ENCODE data around the gene CPA3. TPM values are rescaled to one million over a fixed set of nuclear protein-coding genes. Genes with fewer than 3 reads are reported as not detected.

Gene CPA3
- total and polyA plus RNA-seq, 2 experiments from 2014 or later: not detected

- H3K9me2 ChIP-seq (ENCODE audit: insufficient read depth): no peaks in the 10 kb centered on the region
- H3K27ac ChIP-seq: no peak overlapping the region
- no peak for DNase-seq
- no peaks in the 10 kb centered on the region for H3K4me1 ChIP-seq (ENCODE audit: insufficient read depth)
- H3F3A ChIP-seq (ENCODE audit: insufficient read depth): no peaks in the 10 kb centered on the region
- no peak overlapping the region for H3K4me3 ChIP-seq
- 96 to 97% methylated on average over 9 of the region's 9 CpGs for WGBS, 2 experiments (ENCODE audit: low coverage in 1 of 2, low lambda C conversion rate in 2 of 2, missing lambda C conversion rate in 2 of 2)
- H3K27me3 ChIP-seq (replicated peaks; ENCODE audit: insufficient read depth): no peaks in the 10 kb centered on the region
- H3K36me3 ChIP-seq (ENCODE audit: low read depth): no peaks in the 10 kb centered on the region
- no peaks in the 10 kb centered on the region for H3K79me2 ChIP-seq (ENCODE audit: insufficient read depth)
- H3K4me2 ChIP-seq (ENCODE audit: unreplicated experiment): no peak overlapping the region
- H3K9ac ChIP-seq: no peak overlapping the region
- in situ Hi-C loops (cut with MboI): no loop called here
- no peak overlapping the region for H2AFZ ChIP-seq
- TF ChIP-seq EZH2phosphoT487 (IDR thresholded peaks at IDR 0.05; ENCODE audit: insufficient read depth, low read depth) (no peak), EZH2 (IDR thresholded peaks at IDR 0.05; ENCODE audit: insufficient read depth, poor library complexity, severe bottlenecking) (no peak)
- no peaks in the 10 kb centered on the region for H3K9me3 ChIP-seq (ENCODE audit: low read depth)
- H4K20me1 ChIP-seq (ENCODE audit: insufficient read depth): no peaks in the 10 kb centered on the region
These were observed 8.3 kb downstream of the CPA3 start for GRCh38 chr3:148873270-148873927.

- Histone ChIP-seq H3K36me3 (ENCODE audit: low read depth) (no peaks in the 10 kb centered on the region), H3K4me2 (ENCODE audit: unreplicated experiment) (no peak overlapping the region), H4K20me1 (ENCODE audit: insufficient read depth) (no peaks in the 10 kb centered on the region), H3K4me1 (ENCODE audit: insufficient read depth) (no peaks in the 10 kb centered on the region), H3K4me3 (no peak overlapping the region), H3K9me2 (ENCODE audit: insufficient read depth) (no peaks in the 10 kb centered on the region), H3K79me2 (ENCODE audit: insufficient read depth) (no peaks in the 10 kb centered on the region), H3K27ac (no peak overlapping the region), H3K9ac (no peak overlapping the region), H3F3A (ENCODE audit: insufficient read depth) (no peaks in the 10 kb centered on the region), H2AFZ (no peak overlapping the region), H3K27me3 (replicated peaks; ENCODE audit: insufficient read depth) (no peaks in the 10 kb centered on the region), H3K9me3 (ENCODE audit: low read depth) (no peaks in the 10 kb centered on the region)
- in situ Hi-C loops (cut with MboI): no loop called here
- DNase-seq: no peak
- WGBS, 2 experiments (ENCODE audit: low coverage in 1 of 2, low lambda C conversion rate in 2 of 2, missing lambda C conversion rate in 2 of 2): 81 to 88% methylated on average over 1 of the region's 1 CpG
- TF ChIP-seq EZH2 (IDR thresholded peaks at IDR 0.05; ENCODE audit: insufficient read depth, poor library complexity, severe bottlenecking): no peak
- no peak for TF ChIP-seq EZH2phosphoT487 (IDR thresholded peaks at IDR 0.05; ENCODE audit: insufficient read depth, low read depth)
These were observed 8.9 kb downstream of the CPA3 start for GRCh38 chr3:148873977-148874376.

GRCh38 chr3:148878095-148878494 is 13.0 kb downstream of the CPA3 start:
- H3K9ac ChIP-seq: no peak overlapping the region
- no peaks in the 10 kb centered on the region for H3K36me3 ChIP-seq (ENCODE audit: low read depth)
- H4K20me1 ChIP-seq (ENCODE audit: insufficient read depth): no peaks in the 10 kb centered on the region
- no peaks in the 10 kb centered on the region for H3K79me2 ChIP-seq (ENCODE audit: insufficient read depth)
- in situ Hi-C loops (cut with MboI): no loop called here
- H3F3A ChIP-seq (ENCODE audit: insufficient read depth): no peaks in the 10 kb centered on the region
- H3K27me3 ChIP-seq (replicated peaks; ENCODE audit: insufficient read depth): no peaks in the 10 kb centered on the region
- H3K4me2 ChIP-seq (ENCODE audit: unreplicated experiment): no peak overlapping the region
- TF ChIP-seq EZH2 (IDR thresholded peaks at IDR 0.05; ENCODE audit: insufficient read depth, poor library complexity, severe bottlenecking) (no peak), EZH2phosphoT487 (IDR thresholded peaks at IDR 0.05; ENCODE audit: insufficient read depth, low read depth) (no peak)
- no peak overlapping the region for H3K27ac ChIP-seq
- no peaks in the 10 kb centered on the region for H3K9me2 ChIP-seq (ENCODE audit: insufficient read depth)
- DNase-seq: no peak
- H3K4me3 ChIP-seq: no peak overlapping the region
- peaks cover 20% of the 10 kb centered on the region for H3K4me1 ChIP-seq (ENCODE audit: insufficient read depth)
- H3K9me3 ChIP-seq (ENCODE audit: low read depth): no peaks in the 10 kb centered on the region
- no peak overlapping the region for H2AFZ ChIP-seq

- Histone ChIP-seq H3F3A (ENCODE audit: insufficient read depth) (no peaks in the 10 kb centered on the region), H3K9me3 (ENCODE audit: low read depth) (no peaks in the 10 kb centered on the region), H3K36me3 (ENCODE audit: low read depth) (no peaks in the 10 kb centered on the region), H3K27ac (no peak overlapping the region), H3K4me3 (no peak overlapping the region), H4K20me1 (ENCODE audit: insufficient read depth) (no peaks in the 10 kb centered on the region), H3K9me2 (ENCODE audit: insufficient read depth) (no peaks in the 10 kb centered on the region), H3K9ac (no peak overlapping the region), H3K4me2 (ENCODE audit: unreplicated experiment) (no peak overlapping the region), H3K27me3 (replicated peaks; ENCODE audit: insufficient read depth) (no peaks in the 10 kb centered on the region), H3K79me2 (ENCODE audit: insufficient read depth) (no peaks in the 10 kb centered on the region), H2AFZ (no peak overlapping the region), H3K4me1 (ENCODE audit: insufficient read depth) (peaks cover 20% of the 10 kb centered on the region)
- in situ Hi-C loops (cut with MboI): no loop called here
- no peak for DNase-seq
- TF ChIP-seq EZH2 (IDR thresholded peaks at IDR 0.05; ENCODE audit: insufficient read depth, poor library complexity, severe bottlenecking) (no peak), EZH2phosphoT487 (IDR thresholded peaks at IDR 0.05; ENCODE audit: insufficient read depth, low read depth) (no peak)
These were observed 14.2 kb downstream of the CPA3 start for GRCh38 chr3:148879256-148879655.

- TF ChIP-seq EZH2 (IDR thresholded peaks at IDR 0.05; ENCODE audit: insufficient read depth, poor library complexity, severe bottlenecking): no peak
- no peak for TF ChIP-seq EZH2phosphoT487 (IDR thresholded peaks at IDR 0.05; ENCODE audit: insufficient read depth, low read depth)
- Histone ChIP-seq H3K79me2 (ENCODE audit: insufficient read depth) (no peaks in the 10 kb centered on the region), H3K27ac (no peak overlapping the region), H3K4me1 (ENCODE audit: insufficient read depth) (peaks cover 20% of the 10 kb centered on the region), H3K9ac (no peak overlapping the region), H3K9me3 (ENCODE audit: low read depth) (no peaks in the 10 kb centered on the region), H3K36me3 (ENCODE audit: low read depth) (no peaks in the 10 kb centered on the region), H3K27me3 (replicated peaks; ENCODE audit: insufficient read depth) (no peaks in the 10 kb centered on the region), H2AFZ (no peak overlapping the region), H3F3A (ENCODE audit: insufficient read depth) (no peaks in the 10 kb centered on the region), H3K4me2 (ENCODE audit: unreplicated experiment) (no peak overlapping the region), H3K4me3 (no peak overlapping the region), H4K20me1 (ENCODE audit: insufficient read depth) (no peaks in the 10 kb centered on the region), H3K9me2 (ENCODE audit: insufficient read depth) (no peaks in the 10 kb centered on the region)
- no peak for DNase-seq
- in situ Hi-C loops (cut with MboI): no loop called here
These were observed 15.6 kb downstream of the CPA3 start for GRCh38 chr3:148880681-148881080.

Data from GM23248 (cell line).